ENCODE measurements around the gene GUK1.

Gene GUK1

DNA sequence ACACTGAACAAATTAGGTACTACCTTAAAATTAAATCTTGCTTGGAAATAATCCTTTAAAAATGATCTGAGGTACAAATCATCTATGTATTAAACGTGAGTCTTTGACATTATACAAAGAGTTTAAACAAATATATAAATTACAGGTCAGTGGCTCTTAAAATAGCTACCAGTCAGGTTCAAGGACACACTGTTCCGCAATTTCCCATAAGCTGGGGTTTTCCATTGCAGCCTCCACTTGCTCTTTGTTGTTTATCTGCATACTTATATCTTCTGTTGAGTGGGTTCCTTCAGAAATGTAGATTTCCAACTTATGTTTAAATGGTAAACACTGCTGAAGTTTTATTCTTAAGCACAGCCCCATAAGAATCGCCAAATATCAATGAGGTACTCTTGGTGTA lies 25.3 kb upstream of the GUK1 start:
- Histone ChIP-seq H3K27ac (no peak overlapping the region), H3K9me3 (ENCODE audit: control insufficient read depth, low read length) (no peaks in the 10 kb centered on the region), H3K4me1 (peaks cover 2% of the 10 kb centered on the region), H3K4me3 (ENCODE audit: low read depth, low read length) (no peak overlapping the region), H3K36me3 (ENCODE audit: control insufficient read depth, insufficient read depth, low read length) (no peaks in the 10 kb centered on the region), H3K79me2 (no peaks in the 10 kb centered on the region), H3K9ac (no peak overlapping the region), H3K4me2 (ENCODE audit: low read length) (no peak overlapping the region), H3K27me3 (ENCODE audit: control insufficient read depth, insufficient read depth, low read length) (no peaks in the 10 kb centered on the region), H2AFZ (no peak overlapping the region)
- TF ChIP-seq, protein P1, sequence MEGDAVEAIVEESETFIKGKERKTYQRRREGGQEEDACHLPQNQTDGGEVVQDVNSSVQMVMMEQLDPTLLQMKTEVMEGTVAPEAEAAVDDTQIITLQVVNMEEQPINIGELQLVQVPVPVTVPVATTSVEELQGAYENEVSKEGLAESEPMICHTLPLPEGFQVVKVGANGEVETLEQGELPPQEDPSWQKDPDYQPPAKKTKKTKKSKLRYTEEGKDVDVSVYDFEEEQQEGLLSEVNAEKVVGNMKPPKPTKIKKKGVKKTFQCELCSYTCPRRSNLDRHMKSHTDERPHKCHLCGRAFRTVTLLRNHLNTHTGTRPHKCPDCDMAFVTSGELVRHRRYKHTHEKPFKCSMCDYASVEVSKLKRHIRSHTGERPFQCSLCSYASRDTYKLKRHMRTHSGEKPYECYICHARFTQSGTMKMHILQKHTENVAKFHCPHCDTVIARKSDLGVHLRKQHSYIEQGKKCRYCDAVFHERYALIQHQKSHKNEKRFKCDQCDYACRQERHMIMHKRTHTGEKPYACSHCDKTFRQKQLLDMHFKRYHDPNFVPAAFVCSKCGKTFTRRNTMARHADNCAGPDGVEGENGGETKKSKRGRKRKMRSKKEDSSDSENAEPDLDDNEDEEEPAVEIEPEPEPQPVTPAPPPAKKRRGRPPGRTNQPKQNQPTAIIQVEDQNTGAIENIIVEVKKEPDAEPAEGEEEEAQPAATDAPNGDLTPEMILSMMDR (IDR thresholded peaks at IDR 0.05), result no peak

DNA sequence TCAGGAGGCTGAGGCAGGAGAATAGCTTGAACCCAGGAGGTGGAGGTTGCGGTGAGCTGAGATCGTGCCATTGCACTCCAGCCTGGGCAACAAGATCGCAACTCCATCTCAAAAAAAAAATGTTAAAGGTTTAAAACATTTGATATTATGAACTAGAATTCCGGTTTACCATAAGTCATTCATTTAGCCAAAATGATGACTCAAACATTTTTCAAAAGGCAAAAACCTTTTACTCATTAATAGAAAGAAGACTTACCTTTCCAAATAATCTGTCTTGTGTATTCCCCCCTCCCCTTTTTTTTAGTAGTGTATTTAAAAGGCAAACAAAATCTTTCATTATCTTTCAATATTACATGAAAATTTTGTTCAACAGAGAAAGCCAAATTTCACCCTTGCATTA lies 22.7 kb upstream of the GUK1 start:
- H3K27ac ChIP-seq, result no peak overlapping the region
- H3K79me2 ChIP-seq, result no peaks in the 10 kb centered on the region
- TF ChIP-seq, protein P1 (IDR thresholded peaks at IDR 0.05), result no peak
- no peaks in the 10 kb centered on the region for H3K9me3 ChIP-seq (ENCODE audit: control insufficient read depth, low read length)
- H3K27me3 ChIP-seq (ENCODE audit: control insufficient read depth, insufficient read depth, low read length), result no peaks in the 10 kb centered on the region
- no peak overlapping the region for H3K4me3 ChIP-seq (ENCODE audit: low read depth, low read length)
- H3K4me1 ChIP-seq, result no peaks in the 10 kb centered on the region
- H3K9ac ChIP-seq, result no peak overlapping the region
- H2AFZ ChIP-seq, result no peak overlapping the region
- H3K36me3 ChIP-seq (ENCODE audit: control insufficient read depth, insufficient read depth, low read length), result no peaks in the 10 kb centered on the region
- no peak overlapping the region for H3K4me2 ChIP-seq (ENCODE audit: low read length)

DNA sequence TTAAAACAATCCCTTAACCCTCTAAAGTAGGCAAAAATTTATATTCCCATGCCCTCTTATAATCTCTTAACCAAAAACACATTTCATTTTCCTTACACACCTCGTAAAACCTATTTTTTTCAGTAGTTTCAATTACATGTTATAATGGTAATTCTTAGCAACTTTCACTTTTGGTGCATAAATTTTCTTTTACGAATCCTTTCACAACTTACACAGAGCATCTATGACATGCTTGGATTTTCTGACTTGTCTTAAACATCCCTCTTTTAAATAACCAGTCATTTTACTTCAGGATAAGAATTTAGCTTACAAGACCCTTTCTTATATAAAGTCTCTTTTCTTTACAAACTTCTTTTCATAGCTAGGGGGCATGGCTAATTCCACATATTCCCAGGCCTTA lies 22.0 kb upstream of the GUK1 start:
- Histone ChIP-seq H3K4me2 (ENCODE audit: low read length) (no peak overlapping the region), H3K79me2 (no peaks in the 10 kb centered on the region), H3K27me3 (ENCODE audit: control insufficient read depth, insufficient read depth, low read length) (no peaks in the 10 kb centered on the region), H3K4me1 (no peaks in the 10 kb centered on the region), H3K36me3 (ENCODE audit: control insufficient read depth, insufficient read depth, low read length) (no peaks in the 10 kb centered on the region), H3K4me3 (ENCODE audit: low read depth, low read length) (no peak overlapping the region), H3K9ac (no peak overlapping the region), H3K27ac (no peak overlapping the region), H3K9me3 (ENCODE audit: control insufficient read depth, low read length) (no peaks in the 10 kb centered on the region), H2AFZ (no peak overlapping the region)
- TF ChIP-seq, protein P1 (IDR thresholded peaks at IDR 0.05), result no peak

DNA sequence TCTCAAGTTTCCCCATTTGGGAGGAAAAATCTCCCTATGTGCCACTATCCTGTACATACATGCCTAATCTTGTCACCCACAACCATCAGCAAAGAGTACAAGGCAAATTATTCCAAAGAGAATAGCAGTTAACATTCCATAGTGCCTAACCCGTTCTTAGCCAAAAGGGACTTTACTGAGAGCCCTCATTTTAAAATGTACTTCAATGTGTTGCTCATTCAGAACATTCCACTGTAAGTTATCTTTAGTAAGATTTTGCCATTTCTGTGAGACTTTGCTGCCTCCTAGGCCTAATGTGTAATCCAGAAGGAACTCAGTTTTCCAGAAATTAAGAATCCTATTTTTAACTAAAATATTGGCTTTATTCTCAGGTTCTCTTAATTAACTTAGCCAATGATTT lies 19.7 kb upstream of the GUK1 start:
- Histone ChIP-seq H3K4me2 (ENCODE audit: low read length) (no peak overlapping the region), H3K4me1 (no peaks in the 10 kb centered on the region), H3K79me2 (no peaks in the 10 kb centered on the region), H3K27ac (no peak overlapping the region), H2AFZ (no peak overlapping the region), H3K4me3 (ENCODE audit: low read depth, low read length) (no peak overlapping the region), H3K9ac (no peak overlapping the region), H3K36me3 (ENCODE audit: control insufficient read depth, insufficient read depth, low read length) (no peaks in the 10 kb centered on the region), H3K9me3 (ENCODE audit: control insufficient read depth, low read length) (no peaks in the 10 kb centered on the region), H3K27me3 (ENCODE audit: control insufficient read depth, insufficient read depth, low read length) (no peaks in the 10 kb centered on the region)
- TF ChIP-seq, protein P1 (IDR thresholded peaks at IDR 0.05), result no peak

DNA sequence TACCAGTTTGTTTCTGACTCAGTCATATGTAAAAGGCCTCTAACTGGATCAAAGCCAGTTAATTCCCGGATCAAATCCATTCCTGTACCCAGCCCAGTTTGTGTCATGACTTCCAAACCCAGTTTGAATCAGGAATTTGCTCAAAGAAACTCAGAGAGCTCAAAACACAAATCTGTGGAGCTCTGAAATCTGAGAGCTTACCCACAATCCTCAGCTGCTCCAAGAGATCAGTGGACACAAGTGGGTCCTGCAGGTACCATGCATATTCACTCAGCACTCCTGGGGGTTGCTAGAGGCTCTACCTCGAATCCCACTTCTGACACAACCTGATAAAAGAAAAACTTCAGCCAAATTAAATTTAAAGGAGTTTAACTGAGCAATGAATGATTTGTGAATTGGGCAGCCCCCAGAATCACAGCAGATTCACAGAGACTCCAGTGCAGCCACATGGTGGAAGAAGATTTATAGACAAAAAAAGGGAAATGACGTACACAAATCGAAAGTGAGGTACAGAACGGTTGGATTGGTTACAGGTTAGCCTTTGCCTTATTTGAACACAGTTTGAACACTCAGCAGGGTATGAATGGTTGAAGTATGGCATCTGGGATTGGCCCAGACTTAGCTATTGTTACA lies 19.1 kb upstream of the GUK1 start:
- Histone ChIP-seq H3K4me1 (no peaks in the 10 kb centered on the region), H2AFZ (no peak overlapping the region), H3K27me3 (ENCODE audit: control insufficient read depth, insufficient read depth, low read length) (no peaks in the 10 kb centered on the region), H3K9me3 (ENCODE audit: control insufficient read depth, low read length) (no peaks in the 10 kb centered on the region), H3K36me3 (ENCODE audit: control insufficient read depth, insufficient read depth, low read length) (no peaks in the 10 kb centered on the region), H3K9ac (no peak overlapping the region), H3K4me3 (ENCODE audit: low read depth, low read length) (no peak overlapping the region), H3K4me2 (ENCODE audit: low read length) (no peak overlapping the region), H3K79me2 (no peaks in the 10 kb centered on the region), H3K27ac (no peak overlapping the region)
- TF ChIP-seq, protein P1 (IDR thresholded peaks at IDR 0.05), result no peak

Data from parathyroid adenoma (tissue), 2 donors.